Thymus (tissue), 11 donors: ENCODE data around the gene CLEC4C. TPM values are rescaled to one million over a fixed set of nuclear protein-coding genes. Genes with fewer than 3 reads are reported as not detected.

Source experiments
- DNase-seq, 9 donors: peaks; one replicate each; pipeline ENCODE4 v3.0.0-alpha.2; 2013; ENCODE audit warnings: low spot score in 9 of 9, low read depth in 6 of 9, missing footprints in 1 of 9
- H3K27ac ChIP-seq, 2 donors: one replicate each; pipeline ENCODE4 v1.5.1; 2013; ENCODE audit warnings: control low read depth in 1 of 2, low read depth in 1 of 2, low read length in 1 of 2, mild to moderate bottlenecking in 1 of 2, moderate library complexity in 1 of 2
- H3K27me3 ChIP-seq, 2 donors: one replicate each; pipeline ENCODE4 v1.5.1; 2013; ENCODE audit warnings: low read length in 1 of 2; ENCODE audit not compliant: control insufficient read depth in 2 of 2, insufficient read depth in 1 of 2
- H3K36me3 ChIP-seq, 2 donors: one replicate each; pipeline ENCODE4 v1.5.1; 2013; ENCODE audit warnings: low read length in 1 of 2, mild to moderate bottlenecking in 1 of 2, moderate library complexity in 1 of 2; ENCODE audit not compliant: control insufficient read depth in 2 of 2, insufficient read depth in 2 of 2
- H3K4me1 ChIP-seq, 2 donors: one replicate each; pipeline ENCODE4 v1.5.1; 2013; ENCODE audit warnings: low read length in 2 of 2; ENCODE audit not compliant: control insufficient read depth in 2 of 2, insufficient read depth in 2 of 2
- H3K4me3 ChIP-seq, 2 donors: one replicate each; pipeline ENCODE4 v1.5.1; 2013; ENCODE audit warnings: low read length in 2 of 2, control low read depth in 1 of 2, mild to moderate bottlenecking in 1 of 2
- H3K9me3 ChIP-seq, 2 donors: one replicate each; pipeline ENCODE4 v1.5.1; 2013; ENCODE audit warnings: low read length in 1 of 2, mild to moderate bottlenecking in 1 of 2; ENCODE audit not compliant: control insufficient read depth in 2 of 2, insufficient read depth in 1 of 2
- WGBS: extraction: QIAGEN DNeasy Blood & Tissue Kit; methylation state at CpG from one replicate; pipeline ENCODE4 v1.1.7; 2013; 5-methylcytosine and 5-hydroxymethylcytosine counted together
- polyA plus RNA-seq: library from polyadenylated mRNA; stranded (reverse); fragments of 200-250 nt; gene quantifications from one replicate; pipeline ENCODE4 v1.2.3, GENCODE V29; 2013
- total RNA-seq: library from RNA; stranded (reverse); fragments of 120-200 nt; gene quantifications from one replicate; pipeline ENCODE4 v1.2.4, GENCODE V29; 2013
- donor health status: healthy.

The CLEC4C gene
- total and polyA plus RNA-seq, 2 donors, result 0.82 to 1.4 TPM

DNA sequence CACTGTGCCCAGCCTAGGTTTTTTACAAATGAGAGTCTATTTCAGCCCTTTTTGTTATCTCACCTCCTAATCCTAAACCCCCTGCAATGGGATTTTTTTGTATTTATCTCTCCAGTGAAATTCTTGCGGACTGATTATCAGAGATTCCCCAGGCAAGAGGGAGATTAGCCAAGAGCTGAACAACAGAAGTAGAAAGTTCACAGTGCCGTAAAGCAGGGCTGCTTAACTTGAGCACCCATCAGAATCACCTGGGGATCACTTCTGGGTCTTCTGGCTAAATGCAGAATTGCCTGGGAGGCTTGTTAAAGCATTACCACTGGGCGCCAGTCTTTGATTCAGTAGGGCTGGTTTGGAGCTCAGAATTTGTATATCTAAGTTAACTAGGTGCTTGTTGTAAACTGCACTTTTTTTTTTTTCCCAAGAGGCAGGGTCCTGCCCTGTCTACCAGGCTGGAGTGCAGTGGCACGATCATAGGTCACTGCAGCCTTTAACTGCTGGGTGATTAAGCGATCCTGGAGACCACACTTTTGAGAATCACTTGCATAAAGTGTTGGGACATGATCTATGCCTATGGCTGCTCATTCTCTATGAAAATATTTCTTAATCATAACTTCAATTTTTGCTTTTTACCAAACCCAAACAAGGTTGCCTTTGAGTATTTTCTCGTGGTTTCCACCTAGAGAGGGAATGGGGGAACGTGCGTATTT is 37.1 kb downstream of the CLEC4C start:
- no peaks in the 10 kb centered on the region for H3K36me3 ChIP-seq
- DNase-seq, result no peak
- H3K27me3 ChIP-seq, result no peaks in the 10 kb centered on the region
- H3K4me1 ChIP-seq, result no peaks in the 10 kb centered on the region
- WGBS, result 91% methylated on average over 8 of the region's 8 CpGs
- no peak overlapping the region for H3K4me3 ChIP-seq
- H3K27ac ChIP-seq, result no peak overlapping the region
- H3K9me3 ChIP-seq, result no peaks in the 10 kb centered on the region

DNA sequence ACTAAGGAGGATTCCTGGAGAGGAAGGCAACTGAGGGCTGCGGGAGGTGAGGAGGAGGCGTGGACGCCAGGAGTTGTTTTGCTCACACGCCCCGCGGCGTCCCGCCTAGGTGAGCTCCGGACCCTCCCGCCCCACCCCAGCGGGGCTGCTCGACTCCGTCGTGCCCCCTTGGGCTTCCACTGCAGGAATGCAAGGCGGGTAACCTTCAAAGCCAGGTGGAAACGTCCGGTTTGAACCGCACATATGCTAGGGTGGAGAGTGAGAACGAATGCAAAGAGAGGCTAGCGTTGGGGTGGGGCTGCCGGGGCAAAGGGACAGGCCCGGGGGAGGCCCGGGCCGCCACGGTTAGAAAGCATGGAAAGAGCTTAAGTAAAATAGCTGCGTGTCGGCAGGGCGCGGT is 41.3 kb downstream of the CLEC4C start:
- Histone ChIP-seq H3K4me3 (no peak overlapping the region), H3K27ac (no peak overlapping the region), H3K4me1 (no peaks in the 10 kb centered on the region), H3K36me3 (no peaks in the 10 kb centered on the region), H3K9me3 (no peaks in the 10 kb centered on the region), H3K27me3 (no peaks in the 10 kb centered on the region)
- DNase-seq, result no peak
- WGBS, result 98% methylated on average over 29 of the region's 29 CpGs

DNA sequence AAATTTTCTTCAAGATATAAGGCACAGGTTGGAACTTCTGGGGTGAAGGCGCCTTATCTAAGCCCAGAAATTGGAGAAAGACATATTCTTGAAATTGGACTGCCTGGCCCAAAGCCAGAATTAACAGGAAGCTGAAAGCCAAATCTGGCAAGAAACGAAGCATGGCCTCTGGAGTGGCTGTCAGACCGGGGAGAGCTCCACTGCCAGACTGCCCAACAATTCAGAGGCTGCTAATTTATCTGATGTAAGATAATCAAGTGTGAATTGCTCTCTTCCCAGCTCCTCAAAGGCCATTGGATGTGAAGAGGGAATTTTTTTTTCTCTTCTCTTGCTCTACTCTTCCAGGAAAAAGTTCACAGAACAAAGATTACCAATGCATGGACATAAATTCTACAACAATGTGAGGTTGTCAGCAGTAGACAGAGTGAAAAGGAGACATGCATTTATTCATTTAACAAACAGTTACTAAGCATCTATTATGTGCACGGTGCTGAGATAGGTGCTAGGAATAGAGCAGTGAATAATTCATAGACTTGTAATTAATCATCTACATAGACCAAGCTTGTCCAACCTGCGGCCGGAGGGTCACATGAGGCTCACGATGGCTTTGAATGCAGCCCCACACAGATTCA is 51.5 kb downstream of the CLEC4C start, which contains the start of gene GDF3:
Gene GDF3, minus strand, starts transcription at position 210 of the 632 bp plus-strand sequence. Its CDS starts 47 bp downstream, at position 163.
- Histone ChIP-seq H3K27me3 (no peaks in the 10 kb centered on the region), H3K9me3 (no peaks in the 10 kb centered on the region), H3K4me3 (no peak within 1 kb of the TSS), H3K4me1 (no peaks in the 10 kb centered on the region), H3K27ac (no peak within 1 kb of the TSS), H3K36me3 (no peaks in the 10 kb centered on the region)
- WGBS, result 45% methylated on average over 7 of the region's 7 CpGs
- no peak for DNase-seq

DNA sequence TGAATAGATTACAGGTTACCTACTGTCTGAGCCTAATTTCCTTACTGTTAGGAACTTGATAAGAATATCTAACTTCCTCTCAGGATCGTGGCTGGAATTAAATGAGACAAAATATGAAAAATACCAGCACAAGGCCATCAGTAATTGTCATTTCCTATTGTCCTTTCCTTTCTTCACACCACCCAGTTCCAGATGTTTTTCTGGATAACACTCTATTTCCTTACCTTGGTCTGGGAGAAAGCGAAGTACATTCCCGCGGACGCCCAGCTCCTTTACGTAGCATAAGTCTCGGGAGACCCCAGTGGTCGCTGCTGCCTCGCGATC is 52.0 kb downstream of the CLEC4C start:
- H3K4me1 ChIP-seq, result no peaks in the 10 kb centered on the region
- no peaks in the 10 kb centered on the region for H3K9me3 ChIP-seq
- H3K36me3 ChIP-seq, result no peaks in the 10 kb centered on the region
- no peak overlapping the region for H3K4me3 ChIP-seq
- DNase-seq, result no peak
- H3K27me3 ChIP-seq, result no peaks in the 10 kb centered on the region
- 16% methylated on average over 10 of the region's 10 CpGs for WGBS
- no peak overlapping the region for H3K27ac ChIP-seq

DNA sequence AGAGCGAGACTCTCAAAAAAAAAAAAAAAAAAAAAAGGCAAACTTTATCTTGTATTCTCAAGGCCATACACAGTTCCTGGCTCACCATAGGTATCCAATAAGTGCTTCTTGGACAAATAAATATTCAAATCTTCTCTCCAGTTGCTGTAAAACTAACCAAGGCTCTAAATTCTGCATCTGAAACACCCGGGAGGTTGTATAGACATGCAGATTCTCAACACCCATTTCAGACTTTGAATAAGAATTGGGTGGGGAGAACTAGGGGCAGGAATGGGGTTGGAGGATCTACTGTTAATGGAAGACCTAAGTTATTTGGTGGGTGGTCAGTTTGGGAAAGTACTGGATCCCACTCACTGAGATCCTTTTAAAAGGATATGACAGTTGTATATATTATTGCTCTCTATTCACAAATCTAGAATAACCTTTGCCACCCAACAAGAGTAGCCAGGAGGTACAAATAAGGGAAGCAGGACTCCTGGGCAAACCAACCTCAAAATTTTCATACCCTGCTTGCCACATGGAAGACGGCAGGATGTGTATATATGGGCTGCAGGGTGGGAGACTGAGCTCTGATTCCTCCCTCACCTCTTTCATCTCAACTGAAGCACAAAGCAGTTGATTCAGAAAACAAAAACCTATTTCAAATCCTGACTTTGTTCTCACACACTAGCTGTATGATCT is 52.5 kb downstream of the CLEC4C start:
- no peaks in the 10 kb centered on the region for H3K27me3 ChIP-seq
- H3K4me3 ChIP-seq, result no peak overlapping the region
- no peaks in the 10 kb centered on the region for H3K36me3 ChIP-seq
- H3K4me1 ChIP-seq, result no peaks in the 10 kb centered on the region
- 77% methylated on average over 3 of the region's 3 CpGs for WGBS
- H3K9me3 ChIP-seq, result no peaks in the 10 kb centered on the region
- no peak for DNase-seq
- no peak overlapping the region for H3K27ac ChIP-seq

DNA sequence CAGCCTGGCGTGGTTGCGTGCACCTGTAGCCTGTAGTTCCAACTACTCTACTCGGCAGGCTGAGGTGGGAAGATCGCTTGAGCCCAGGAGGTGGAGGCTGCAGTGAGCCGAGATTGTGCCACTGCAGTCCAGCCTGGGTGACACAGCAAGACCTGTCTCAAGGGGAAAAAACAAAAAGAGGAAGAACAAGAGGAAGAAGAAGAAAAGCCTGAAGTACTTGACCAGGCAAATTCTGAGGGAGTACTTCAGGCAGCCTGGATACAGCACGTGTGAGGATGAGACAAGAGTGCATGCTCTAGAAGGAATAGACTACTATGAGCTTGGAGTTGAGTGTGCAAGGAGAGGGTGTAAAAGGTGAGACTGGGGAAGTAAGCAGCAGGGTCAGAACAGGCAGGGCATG is 53.4 kb downstream of the CLEC4C start:
- Histone ChIP-seq H3K9me3 (no peaks in the 10 kb centered on the region), H3K36me3 (no peaks in the 10 kb centered on the region), H3K27ac (no peak overlapping the region), H3K27me3 (no peaks in the 10 kb centered on the region), H3K4me1 (no peaks in the 10 kb centered on the region), H3K4me3 (no peak overlapping the region)
- WGBS, result 41% methylated on average over 6 of the region's 6 CpGs
- DNase-seq, result no peak

DNA sequence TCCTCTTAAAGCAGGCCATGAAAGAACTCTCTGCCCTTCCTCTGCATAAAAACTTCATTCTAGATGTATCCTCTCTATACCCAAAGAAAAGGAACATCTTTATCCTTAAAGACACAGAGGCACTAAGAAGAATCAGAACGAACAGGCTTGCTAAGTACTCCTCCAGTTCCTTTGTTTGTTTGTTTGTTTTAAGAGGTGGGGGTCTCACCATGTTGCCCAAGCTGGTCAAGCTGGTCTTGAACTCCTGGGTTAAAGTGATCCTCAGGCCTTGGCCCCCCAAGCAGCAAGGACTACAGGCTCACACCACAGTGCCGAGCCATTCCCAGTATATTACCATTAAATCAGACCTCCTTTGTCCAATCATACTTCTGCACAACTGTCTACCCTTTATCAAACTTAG is 65.6 kb downstream of the CLEC4C start:
- no peak for DNase-seq
- 87% methylated on average over 2 of the region's 2 CpGs for WGBS
- Histone ChIP-seq H3K36me3 (no peaks in the 10 kb centered on the region), H3K9me3 (no peaks in the 10 kb centered on the region), H3K27ac (no peak overlapping the region), H3K4me3 (no peak overlapping the region), H3K4me1 (no peaks in the 10 kb centered on the region), H3K27me3 (no peaks in the 10 kb centered on the region)

Other genes with a start within 250 kb of the CLEC4C start
- gene CD163, start 243.6 kb downstream of the CLEC4C start, total RNA-seq, result 14.9 TPM
- 132 TPM for gene CD163, start 243.6 kb downstream of the CLEC4C start, polyA plus RNA-seq
- gene APOBEC1, start 81.5 kb downstream of the CLEC4C start, total RNA-seq, result 0.09 TPM
- 0.11 TPM for gene APOBEC1, start 81.5 kb downstream of the CLEC4C start, polyA plus RNA-seq
- 0.24 TPM for gene GDF3, start 51.6 kb downstream of the CLEC4C start, total RNA-seq
- gene GDF3, start 51.6 kb downstream of the CLEC4C start, polyA plus RNA-seq, result 0.37 TPM
- 0.19 TPM for gene DPPA3, start 35.9 kb downstream of the CLEC4C start, total RNA-seq
- gene DPPA3, start 35.9 kb downstream of the CLEC4C start, polyA plus RNA-seq, result 0.57 TPM
- gene NANOGNB, start 17.8 kb upstream of the CLEC4C start, total RNA-seq, result not detected
- not detected for gene NANOGNB, start 17.8 kb upstream of the CLEC4C start, polyA plus RNA-seq
- gene NANOG, start 42.0 kb upstream of the CLEC4C start, total RNA-seq, result 0.05 TPM
- gene NANOG, start 42.0 kb upstream of the CLEC4C start, polyA plus RNA-seq, result 0.02 TPM
- gene SLC2A14, start 125.5 kb upstream of the CLEC4C start, total RNA-seq, result 0.19 TPM
- 0.07 TPM for gene SLC2A14, start 125.5 kb upstream of the CLEC4C start, polyA plus RNA-seq
- gene SLC2A3, start 188.8 kb upstream of the CLEC4C start, total RNA-seq, result 37.6 TPM
- gene SLC2A3, start 188.8 kb upstream of the CLEC4C start, polyA plus RNA-seq, result 14.9 TPM